HepG2 (cell line): ENCODE results near the gene GJA5. TPM values are rescaled to one million over a fixed set of nuclear protein-coding genes. Genes with fewer than 3 reads are reported as not detected.

Source experiments
- ATAC-seq: fragments of 200-7000 bp; cut with Tn5 transposase; 3 replicates; pipeline ENCODE4 v1.9.1; 2020; ENCODE audit warnings: mild to moderate bottlenecking, moderate library complexity
- BruUV-seq: library from RNA; stranded (reverse); fragments of 400-500 nt; replicated peaks from 2 replicates; lab custom pipeline; 2021; lab: Mats Ljungman, UMichigan
- CTCF ChIA-PET: fragments of 300-600 bp; formaldehyde crosslinking; extraction: SDS; loops from one replicate; lab custom pipeline; 2021; ENCODE audit warnings: low total read pairs, inconsistent platforms, low intra/inter-chr PET ratio; lab: Yijun Ruan, JAX
- POLR2A ChIA-PET: fragments of 350-600 bp; sonication (Branson Sonifier 250); formaldehyde crosslinking; loops from one replicate; lab custom pipeline; 2020; ENCODE audit warnings: antibody characterized with exemption, inconsistent platforms; lab: Yijun Ruan, JAX
- DNase-seq: peaks from one replicate; pipeline ENCODE4 v3.0.0-alpha.2; 2015; ENCODE audit warnings: low spot score
- FAIRE-seq: peaks from 3 replicates; lab custom pipeline; 2011; peaks lifted over from hg19 to GRCh38; lab: Jason Lieb, UNC
- H2AFZ ChIP-seq: one replicate; pipeline ENCODE4 v1.6.1; 2011; ENCODE audit warnings: low read length, inconsistent platforms
- H3K27ac ChIP-seq: fragments of 300-600 bp; 3 replicates; pipeline ENCODE4 v1.8.0; 2011; ENCODE audit warnings: mixed run types, mild to moderate bottlenecking, mixed read lengths, low read length, inconsistent platforms; ENCODE audit not compliant: insufficient read depth; ENCODE audit errors: extremely low read length
- H3K27me3 ChIP-seq, 2 experiments: fragments of 200-600 bp in 1 of 2; 2 replicates in 1 of 2; 3 replicates in 1 of 2; pipeline versions ENCODE4 v1.6.0 to v1.8.0; 2011; ENCODE audit warnings: low read length in 2 of 2, mild to moderate bottlenecking in 2 of 2, moderate library complexity in 2 of 2, inconsistent platforms in 1 of 2; ENCODE audit not compliant: insufficient read depth in 2 of 2, control insufficient read depth in 1 of 2
- H3K36me3 ChIP-seq, 2 experiments: fragments of 200-600 bp in 1 of 2; replicated peaks in 1 of 2; 2 replicates in 1 of 2; 3 replicates in 1 of 2; pipeline versions ENCODE4 v1.5.1 to v1.8.0; 2011; ENCODE audit warnings: low read length in 2 of 2, inconsistent platforms in 1 of 2; ENCODE audit not compliant: insufficient read depth in 2 of 2, control insufficient read depth in 1 of 2
- H3K4me1 ChIP-seq: 2 replicates; pipeline ENCODE4 v1.5.1; 2012; ENCODE audit warnings: low read length, inconsistent platforms; ENCODE audit not compliant: insufficient read depth
- H3K4me2 ChIP-seq: 2 replicates; pipeline ENCODE4 v1.6.0; 2011; ENCODE audit warnings: low read depth, low read length, inconsistent platforms
- H3K4me3 ChIP-seq, 3 experiments: fragments of 200-600 bp in 1 of 3; sonication (generic), shearing (Covaris generic) in 1 of 3; replicated peaks in 1 of 3; 2 replicates each; pipeline ENCODE4 v1.5.1; 2011 to 2016; ENCODE audit warnings: low read length in 3 of 3, inconsistent platforms in 2 of 3, low read depth in 2 of 3, mild to moderate bottlenecking in 2 of 3, control low read depth in 1 of 3, mixed read lengths in 1 of 3; ENCODE audit not compliant: insufficient read depth in 1 of 3
- H3K79me2 ChIP-seq: one replicate; pipeline ENCODE4 v1.6.1; 2011; ENCODE audit warnings: low read length, inconsistent platforms; ENCODE audit not compliant: insufficient read depth
- H3K9ac ChIP-seq: 2 replicates; pipeline ENCODE4 v1.6.0; 2011; ENCODE audit warnings: mild to moderate bottlenecking, low read depth, low read length, inconsistent platforms; ENCODE audit not compliant: insufficient read depth
- H3K9me3 ChIP-seq: 2 replicates; pipeline ENCODE4 v1.5.1; 2012; ENCODE audit warnings: mild to moderate bottlenecking, low read length
- H4K20me1 ChIP-seq: 2 replicates; pipeline ENCODE4 v1.6.0; 2011; ENCODE audit warnings: inconsistent platforms, mild to moderate bottlenecking, low read length, moderate library complexity; ENCODE audit not compliant: insufficient read depth
- DMAP1 ChIP-seq: IDR thresholded peaks from 2 replicates; pipeline ENCODE4 v1.6.1; 2016
- GABPA ChIP-seq, 2 experiments: IDR thresholded peaks; 2 replicates each; pipeline ENCODE4 v1.6.1; 2011 to 2016; ENCODE audit warnings: low read depth in 2 of 2, low read length in 1 of 2, missing biosample characterization in 1 of 2, missing genetic modification characterization in 1 of 2
- HNF4A ChIP-seq: sonication (generic); formaldehyde crosslinking; IDR thresholded peaks from 2 replicates; pipeline ENCODE4 v1.4.0; 2020; ENCODE audit warnings: missing genetic modification reagents
- KDM6A ChIP-seq: IDR thresholded peaks from 2 replicates; pipeline ENCODE4 v1.6.1; 2016; ENCODE audit warnings: low read depth
- MED13 ChIP-seq: sonication (generic); formaldehyde crosslinking; IDR thresholded peaks from 2 replicates; pipeline ENCODE4 v1.5.0; 2020; ENCODE audit warnings: missing genetic modification reagents
- NCOA1 ChIP-seq: sonication (generic); formaldehyde crosslinking; IDR thresholded peaks from 2 replicates; pipeline ENCODE4 v1.9.0; 2021; ENCODE audit warnings: missing genetic modification reagents
- POGZ ChIP-seq: sonication (generic); formaldehyde crosslinking; IDR thresholded peaks from 2 replicates; pipeline ENCODE4 v1.4.0; 2020; ENCODE audit warnings: mild to moderate bottlenecking, missing genetic modification reagents
- TAF15 ChIP-seq: fragments of 200-400 bp; formaldehyde crosslinking; IDR thresholded peaks from one replicate; pipeline ENCODE4 v1.6.1; 2018; ENCODE audit warnings: mild to moderate bottlenecking, low read depth, low read length; ENCODE audit not compliant: poor library complexity, severe bottlenecking
- ZNF124 ChIP-seq: sonication (generic); formaldehyde crosslinking; IDR thresholded peaks from 2 replicates; pipeline ENCODE4 v1.4.0; 2020; ENCODE audit warnings: missing genetic modification reagents
- ZNF44 ChIP-seq: sonication (generic); formaldehyde crosslinking; IDR thresholded peaks from 2 replicates; pipeline ENCODE4 v1.5.1; 2020; ENCODE audit warnings: mild to moderate bottlenecking, missing genetic modification reagents
- ZNF501 ChIP-seq: sonication (generic); formaldehyde crosslinking; IDR thresholded peaks from 2 replicates; pipeline ENCODE4 v1.5.1; 2020; ENCODE audit warnings: mild to moderate bottlenecking, moderate library complexity, missing genetic modification reagents
- ZNF577 ChIP-seq: sonication (generic); formaldehyde crosslinking; IDR thresholded peaks from 2 replicates; pipeline ENCODE4 v1.4.0; 2020; ENCODE audit warnings: mild to moderate bottlenecking, low read depth, missing genetic modification reagents, borderline replicate concordance
- ZNF790 ChIP-seq: sonication (generic); formaldehyde crosslinking; IDR thresholded peaks from 2 replicates; pipeline ENCODE4 v1.8.0; 2022; ENCODE audit warnings: missing genetic modification reagents, mild to moderate bottlenecking, borderline replicate concordance
- ZNF878 ChIP-seq: sonication (generic); formaldehyde crosslinking; IDR thresholded peaks from 2 replicates; pipeline ENCODE4 v1.8.1; 2023; ENCODE audit warnings: mild to moderate bottlenecking, missing genetic modification reagents, moderate library complexity
- WGBS: methylation state at CpG from one replicate; pipeline ENCODE4 v1.1.6; 2017; ENCODE audit warnings: low lambda C conversion rate; 5-methylcytosine and 5-hydroxymethylcytosine counted together
- in situ Hi-C: cut with HindIII; loops from 2 replicates; pipeline ENCODE4 v1.10.0; 2017; ENCODE audit warnings: low pct_unique_long_range_greater_than_20kb; ENCODE audit not compliant: extremely low pct_ligation_motif_present
- intact Hi-C: fragments of 100-400 bp; cut with micrococcal nuclease; formaldehyde crosslinking; loops from one replicate; pipeline ENCODE4 v1.10.0; 2022; ENCODE audit not compliant: unreplicated experiment
- polyA plus RNA-seq, 8 experiments: library from polyadenylated mRNA; depleted of rRNA in 3 of 8; stranded (reverse) in 7 of 8; unstranded in 1 of 8; fragments of >200 nt; fragmentation: Illumina TruSeq in 4 of 8; extraction: Trizol in 4 of 8; gene quantifications; 2 replicates each; pipeline versions ENCODE4 v1.2.1 to v1.2.3, GENCODE V29; 2011 to 2016; ENCODE audit warnings: low read depth in 4 of 8, missing spikeins in 1 of 8, mixed read lengths in 1 of 8; ENCODE audit not compliant: insufficient read depth in 1 of 8
- total RNA-seq, 5 experiments: library from RNA; depleted of rRNA; stranded (reverse); fragments of >200 nt; fragmentation: Illumina TruSeq; extraction: Trizol; gene quantifications; 2 replicates each; pipeline ENCODE4 v1.2.3, GENCODE V29; 2016; ENCODE audit warnings: low read depth in 1 of 5
- TF ChIP-seq, protein P1 (sequence below): sonication (generic); formaldehyde crosslinking; IDR thresholded peaks from 2 replicates; pipeline ENCODE4 v1.8.0; 2022; ENCODE audit warnings: mild to moderate bottlenecking, missing genetic modification reagents; ENCODE audit not compliant: insufficient replicate concordance
- TF ChIP-seq, protein P2 (sequence below): sonication (generic); formaldehyde crosslinking; IDR thresholded peaks from 2 replicates; pipeline ENCODE4 v1.5.0; 2020; ENCODE audit warnings: missing genetic modification reagents
- TF ChIP-seq, protein P3 (sequence below): sonication (generic); formaldehyde crosslinking; IDR thresholded peaks from 2 replicates; pipeline ENCODE4 v1.8.0; 2022; ENCODE audit warnings: missing genetic modification reagents, mild to moderate bottlenecking, borderline replicate concordance

GJA5 gene
- total and polyA plus RNA-seq, 2 of the 13 experiments (the other 11 are each of a cell fraction or from before 2014, with no cell fraction given), result not detected

DNA sequence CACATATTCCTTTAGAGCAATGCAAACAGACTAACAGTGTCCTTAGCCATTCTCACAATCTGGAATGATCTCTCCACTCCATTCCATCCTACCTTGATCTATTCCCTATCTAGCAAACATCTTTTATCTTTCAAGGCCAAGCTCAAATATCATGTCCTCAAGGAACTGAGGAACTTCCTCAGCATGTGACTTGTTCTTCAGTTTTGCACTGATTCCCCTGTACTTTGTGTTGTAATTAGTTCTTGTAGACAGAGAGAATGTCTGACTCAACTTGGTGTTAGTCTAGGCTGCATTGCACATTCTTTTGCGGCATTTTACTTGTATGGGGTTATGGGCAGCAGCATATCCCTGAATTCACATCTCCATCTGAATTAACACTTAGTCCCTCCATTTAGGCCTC lies 31.5 kb upstream of the GJA5 start:
- WGBS, result 5% methylated on average over 1 of the region's 1 CpG

DNA sequence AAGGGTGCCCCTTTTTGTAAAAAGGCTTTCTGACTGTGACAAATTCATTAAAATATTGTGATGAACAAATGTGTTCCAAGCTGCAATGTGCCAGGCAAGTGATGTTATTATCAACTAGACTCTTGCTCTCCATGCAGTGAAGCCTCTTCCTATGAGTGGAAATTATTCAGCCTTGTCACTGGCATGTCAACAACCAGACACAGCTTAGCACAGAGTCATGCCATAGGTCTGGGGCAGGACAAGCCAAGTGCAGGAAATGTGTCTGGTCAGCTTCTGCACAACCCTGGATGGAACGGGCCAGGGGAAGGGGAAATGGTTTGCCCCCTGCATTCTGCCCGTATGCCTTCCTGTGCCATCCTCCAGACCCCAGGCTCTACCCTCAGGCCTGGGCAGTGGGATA lies 27.4 kb upstream of the GJA5 start:
- Histone ChIP-seq H3K9me3 (no peaks in the 10 kb centered on the region), H3K4me2 (no peak overlapping the region), H2AFZ (no peak overlapping the region), H3K27me3 (peaks cover 0 to 6% of the 10 kb centered on the region in 2 experiments; a peak in 2 of 5 replicates), H4K20me1 (no peaks in the 10 kb centered on the region), H3K27ac (no peak overlapping the region), H3K79me2 (no peaks in the 10 kb centered on the region), H3K4me3 (no peak overlapping the region), H3K9ac (no peak overlapping the region), H3K36me3 (no peaks in the 10 kb centered on the region), H3K4me1 (no peaks in the 10 kb centered on the region)
- no peak for ATAC-seq
- FAIRE-seq, result no peak
- intact Hi-C loops, result no loop called here
- no TSS peak for BruUV-seq
- no peak for DNase-seq
- in situ Hi-C loops, result loop anchor here (10.0 kb wide), 1 partner anchor 57 kb away; no protein-coding TSS in a partner anchor
- CTCF ChIA-PET, result no interaction called here
- POLR2A ChIA-PET, result no interaction called here
- 86% methylated on average over 1 of the region's 2 CpGs for WGBS
- no peak for TF ChIP-seq TAF15
- TF ChIP-seq ZNF790 (CRISPR knock-in tag), result no peak
- TF ChIP-seq POGZ, result no peak
- no peak for TF ChIP-seq ZNF577 (CRISPR knock-in tag)
- no peak for TF ChIP-seq HNF4A (CRISPR knock-in tag)
- TF ChIP-seq, protein P1, sequence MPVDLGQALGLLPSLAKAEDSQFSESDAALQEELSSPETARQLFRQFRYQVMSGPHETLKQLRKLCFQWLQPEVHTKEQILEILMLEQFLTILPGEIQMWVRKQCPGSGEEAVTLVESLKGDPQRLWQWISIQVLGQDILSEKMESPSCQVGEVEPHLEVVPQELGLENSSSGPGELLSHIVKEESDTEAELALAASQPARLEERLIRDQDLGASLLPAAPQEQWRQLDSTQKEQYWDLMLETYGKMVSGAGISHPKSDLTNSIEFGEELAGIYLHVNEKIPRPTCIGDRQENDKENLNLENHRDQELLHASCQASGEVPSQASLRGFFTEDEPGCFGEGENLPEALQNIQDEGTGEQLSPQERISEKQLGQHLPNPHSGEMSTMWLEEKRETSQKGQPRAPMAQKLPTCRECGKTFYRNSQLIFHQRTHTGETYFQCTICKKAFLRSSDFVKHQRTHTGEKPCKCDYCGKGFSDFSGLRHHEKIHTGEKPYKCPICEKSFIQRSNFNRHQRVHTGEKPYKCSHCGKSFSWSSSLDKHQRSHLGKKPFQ (CRISPR knock-in tag), result no peak

More for the DNA sequence above, 31.5 kb upstream of the GJA5 start:
- POLR2A ChIA-PET, result no interaction called here
- no peak overlapping the region for H2AFZ ChIP-seq
- H3K4me1 ChIP-seq, result no peaks in the 10 kb centered on the region
- no peak overlapping the region for H3K9ac ChIP-seq
- H3K9me3 ChIP-seq, result no peaks in the 10 kb centered on the region
- no TSS peak for BruUV-seq
- no peak overlapping the region for H3K4me2 ChIP-seq
- TF ChIP-seq MED13 (CRISPR knock-in tag), result no peak
- TF ChIP-seq ZNF501 (CRISPR knock-in tag), result no peak
- TF ChIP-seq GABPA (IDR thresholded peaks at IDR 0.05; ENCODE audit: low read depth, low read length), result no peak
- TF ChIP-seq GABPA (CRISPR knock-in tag; IDR thresholded peaks at IDR 0.05; ENCODE audit: low read depth), result no peak
- TF ChIP-seq DMAP1 (CRISPR knock-in tag), result no peak
- TF ChIP-seq, protein P2, sequence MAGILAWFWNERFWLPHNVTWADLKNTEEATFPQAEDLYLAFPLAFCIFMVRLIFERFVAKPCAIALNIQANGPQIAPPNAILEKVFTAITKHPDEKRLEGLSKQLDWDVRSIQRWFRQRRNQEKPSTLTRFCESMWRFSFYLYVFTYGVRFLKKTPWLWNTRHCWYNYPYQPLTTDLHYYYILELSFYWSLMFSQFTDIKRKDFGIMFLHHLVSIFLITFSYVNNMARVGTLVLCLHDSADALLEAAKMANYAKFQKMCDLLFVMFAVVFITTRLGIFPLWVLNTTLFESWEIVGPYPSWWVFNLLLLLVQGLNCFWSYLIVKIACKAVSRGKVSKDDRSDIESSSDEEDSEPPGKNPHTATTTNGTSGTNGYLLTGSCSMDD (CRISPR knock-in tag), result no peak
- no peak for TF ChIP-seq ZNF878
- no peak for TF ChIP-seq KDM6A (CRISPR knock-in tag)
- TF ChIP-seq, protein P3, sequence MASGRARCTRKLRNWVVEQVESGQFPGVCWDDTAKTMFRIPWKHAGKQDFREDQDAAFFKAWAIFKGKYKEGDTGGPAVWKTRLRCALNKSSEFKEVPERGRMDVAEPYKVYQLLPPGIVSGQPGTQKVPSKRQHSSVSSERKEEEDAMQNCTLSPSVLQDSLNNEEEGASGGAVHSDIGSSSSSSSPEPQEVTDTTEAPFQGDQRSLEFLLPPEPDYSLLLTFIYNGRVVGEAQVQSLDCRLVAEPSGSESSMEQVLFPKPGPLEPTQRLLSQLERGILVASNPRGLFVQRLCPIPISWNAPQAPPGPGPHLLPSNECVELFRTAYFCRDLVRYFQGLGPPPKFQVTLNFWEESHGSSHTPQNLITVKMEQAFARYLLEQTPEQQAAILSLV (CRISPR knock-in tag), result no peak
- TF ChIP-seq ZNF44 (CRISPR knock-in tag), result no peak
- no peak for TF ChIP-seq ZNF124 (CRISPR knock-in tag)
- TF ChIP-seq NCOA1, result no peak
- ATAC-seq (no peak), DNase-seq (no peak), FAIRE-seq (no peak)
- intact Hi-C loops, result no loop called here
- H3K27me3 ChIP-seq, result peaks cover 0 to 11% of the 10 kb centered on the region in 2 experiments; a peak in 2 of 5 replicates
- in situ Hi-C loops, result no loop called here
- H3K4me3 ChIP-seq, result no peak overlapping the region
- H4K20me1 ChIP-seq, result no peaks in the 10 kb centered on the region
- no peaks in the 10 kb centered on the region for H3K79me2 ChIP-seq
- no peaks in the 10 kb centered on the region for H3K36me3 ChIP-seq
- no peak overlapping the region for H3K27ac ChIP-seq
- CTCF ChIA-PET, result no interaction called here
